Stimulated activated CD4-positive, alpha-beta T cell treated with anti-CD3 and anti-CD28 coated beads, Interleukin-12 subunit alpha, Interleukin-12 subunit beta, amount 100 ng/mL, for 24 hours (primary cell): ENCODE results near the gene AKR1E2.
A peak's percentile ranks its signal among the peaks of the same experiment; 100 is the strongest.

Experiments
- DNase-seq, 2 experiments: peaks; one replicate each; pipeline ENCODE4 v3.0.0-alpha.2; 2020; ENCODE audit warnings: low read depth in 2 of 2

Gene AKR1E2

GRCh38 chr10:4845766-4846165 lies 19.8 kb downstream of the AKR1E2 start:
- no peak for DNase-seq

GRCh38 chr10:4846775-4847174 lies 20.8 kb downstream of the AKR1E2 start:
- no peak for DNase-seq

DNA sequence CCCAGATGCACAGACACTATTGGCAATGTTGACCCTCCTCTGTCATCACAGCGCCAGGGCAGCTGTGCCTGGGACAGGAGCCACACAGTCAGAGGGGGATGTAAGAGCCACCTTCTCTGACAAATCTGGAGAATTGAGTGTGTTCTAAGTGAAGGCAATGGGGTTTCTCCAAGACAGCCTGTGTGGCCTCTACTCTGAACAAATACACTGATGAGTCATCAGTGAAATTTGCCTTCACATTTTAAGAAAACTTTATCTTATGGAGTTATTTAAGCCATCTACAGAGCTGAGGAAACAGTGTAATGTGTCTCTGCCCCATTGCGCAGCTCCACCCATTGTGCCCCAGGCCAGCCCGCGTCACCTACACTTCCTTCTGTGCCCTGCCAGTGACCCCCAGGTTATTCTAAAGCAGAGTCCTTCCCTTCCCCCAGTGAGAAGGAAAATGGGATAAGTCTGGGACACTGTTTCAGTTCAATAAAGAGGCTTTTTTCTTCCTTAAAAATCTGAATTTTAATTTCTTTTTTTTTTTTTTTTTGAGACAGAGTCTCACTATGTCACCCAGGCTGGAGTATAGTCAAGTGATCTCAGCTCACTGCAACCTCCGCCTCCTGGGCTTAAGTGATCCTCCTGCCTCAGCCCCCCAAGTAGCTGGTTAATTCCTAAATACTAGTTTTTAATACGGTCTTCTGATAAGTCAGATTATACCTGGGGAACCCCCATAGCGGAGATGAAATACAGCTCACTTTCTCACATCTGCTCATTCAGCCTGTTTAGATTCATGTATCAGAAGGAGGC lies 21.8 kb downstream of the AKR1E2 start:
- no peak for DNase-seq

- DNase-seq: no peak
Observed at GRCh38 chr10:4848356-4849041, 22.5 kb downstream of the AKR1E2 start.

DNA sequence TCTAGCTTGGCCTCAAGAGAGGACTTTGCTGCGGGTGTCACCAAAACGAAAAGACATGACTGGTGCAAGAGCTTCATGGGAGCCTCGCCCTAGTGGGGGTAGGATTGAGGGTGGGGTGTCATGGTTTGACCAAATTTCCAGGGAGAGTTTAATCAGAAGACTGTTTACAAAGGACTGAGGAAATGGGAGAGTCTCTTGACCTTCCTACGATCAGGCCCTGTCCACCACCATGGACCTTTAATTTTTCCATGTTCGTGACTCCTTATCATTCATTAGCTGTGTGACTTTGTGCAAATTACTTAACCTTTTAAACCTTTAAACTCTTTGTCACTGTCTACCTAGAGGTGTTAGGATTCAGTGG lies 23.0 kb downstream of the AKR1E2 start:
- DNase-seq: no peak

DNA sequence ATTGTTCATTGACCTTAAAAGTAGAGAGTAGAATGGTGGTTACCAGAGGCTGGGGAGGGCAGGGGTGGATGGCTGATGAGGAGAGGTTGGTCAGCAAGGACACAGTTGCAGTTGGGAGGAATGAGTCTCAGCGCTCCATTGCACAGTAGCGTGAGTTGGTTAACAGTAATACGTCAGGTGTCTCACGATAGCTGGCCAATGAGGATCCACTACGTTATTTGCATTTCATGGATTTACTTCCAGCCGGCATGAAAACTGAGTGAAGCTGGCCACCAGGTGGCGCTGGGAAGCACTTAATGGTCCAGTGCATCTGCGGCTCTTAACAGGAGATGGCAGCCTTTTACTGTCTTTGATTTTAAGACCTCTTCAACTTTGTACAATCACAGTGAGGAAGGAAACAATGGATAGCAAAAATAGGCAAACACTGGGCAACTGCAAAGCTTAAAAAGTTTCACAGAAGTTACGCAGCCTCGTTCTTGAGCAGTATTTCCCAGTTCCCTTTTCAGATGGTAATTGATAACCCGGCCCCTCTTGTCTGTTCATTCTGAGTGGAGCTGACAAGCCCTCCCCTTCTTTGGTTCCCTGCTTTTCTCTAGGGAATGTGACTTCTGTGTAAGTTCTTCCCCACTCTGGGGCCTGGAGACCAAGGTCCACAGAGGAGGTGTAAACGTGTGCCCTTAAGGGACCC lies 23.7 kb downstream of the AKR1E2 start:
- peak; percentile 73 to 86 for DNase-seq

- DNase-seq: no peak
Observed at GRCh38 chr10:4850397-4850796, 24.4 kb downstream of the AKR1E2 start.

GRCh38 chr10:4851176-4851575 lies 25.2 kb downstream of the AKR1E2 start:
- no peak for DNase-seq

DNA sequence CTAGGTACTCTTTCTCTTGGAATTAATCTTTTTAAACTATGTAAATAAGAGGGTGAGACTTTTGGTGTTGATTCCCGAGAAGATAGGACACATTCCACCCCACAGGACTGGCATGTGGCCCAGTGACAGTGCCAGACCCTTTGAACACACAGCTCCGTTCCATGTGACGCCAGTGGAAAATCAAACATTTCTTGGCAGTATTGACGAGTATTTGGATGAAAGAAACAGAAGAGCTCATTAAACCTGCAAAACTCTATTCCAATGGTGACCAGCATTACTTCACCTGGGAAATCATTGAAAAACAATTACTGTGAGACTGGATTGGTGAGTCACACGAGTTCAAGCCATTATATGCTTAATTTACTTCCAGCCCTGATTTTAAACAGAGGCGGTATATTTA lies 25.8 kb downstream of the AKR1E2 start:
- no peak for DNase-seq

DNA sequence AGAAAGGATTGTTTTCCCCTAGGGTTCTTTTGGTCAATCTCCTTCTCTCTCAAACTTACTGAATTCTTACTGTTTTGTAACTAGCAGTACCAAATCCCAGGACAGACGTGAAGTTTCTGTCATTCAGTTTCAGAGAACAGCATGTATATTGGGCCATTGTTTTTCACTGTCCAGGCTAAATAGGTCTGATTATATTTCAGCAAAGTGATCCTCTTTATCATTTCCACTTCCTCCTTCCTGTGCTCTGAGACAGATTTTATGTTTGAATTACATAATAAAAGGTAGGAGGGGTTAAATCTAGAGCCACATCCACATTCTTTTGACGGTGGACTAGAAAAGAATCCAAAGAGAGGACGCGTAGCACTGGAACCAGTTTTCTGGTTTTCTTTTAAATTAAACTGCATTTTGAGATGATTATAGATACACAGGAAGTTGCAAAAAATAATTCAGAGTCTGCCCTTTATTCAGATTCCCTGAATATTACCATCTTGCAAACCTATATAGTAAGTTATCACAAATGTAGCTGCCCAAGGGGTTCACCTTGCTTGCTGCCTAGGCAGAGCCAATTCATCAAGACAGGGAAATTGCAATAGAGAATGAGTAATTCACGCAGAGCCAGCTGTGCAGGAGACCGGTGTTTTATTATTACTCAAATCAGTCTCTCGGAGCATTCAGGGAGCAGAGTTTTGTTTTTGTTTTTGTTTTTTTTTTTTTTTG lies 40.1 kb downstream of the AKR1E2 start:
- DNase-seq: no peak

GRCh38 chr10:4867109-4867519 lies 41.1 kb downstream of the AKR1E2 start:
- no peak for DNase-seq

- no peak for DNase-seq
Observed at GRCh38 chr10:4867520-4868356, 41.7 kb downstream of the AKR1E2 start.

DNA sequence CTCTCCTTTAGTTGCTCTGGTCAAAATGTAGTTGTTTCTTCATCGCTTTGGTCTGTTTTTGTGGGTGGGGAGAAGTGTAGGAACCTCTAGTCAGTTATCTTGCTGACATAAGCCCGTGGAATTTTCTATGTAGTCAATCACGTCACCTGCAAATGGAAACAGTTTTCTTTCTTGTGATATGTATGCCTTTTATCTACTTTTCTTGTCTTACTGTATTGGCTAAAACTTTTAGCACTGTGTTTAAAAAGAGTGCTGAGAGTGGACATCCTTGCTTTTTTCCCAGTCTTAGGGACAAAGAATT lies 42.3 kb downstream of the AKR1E2 start:
- no peak for DNase-seq

DNA sequence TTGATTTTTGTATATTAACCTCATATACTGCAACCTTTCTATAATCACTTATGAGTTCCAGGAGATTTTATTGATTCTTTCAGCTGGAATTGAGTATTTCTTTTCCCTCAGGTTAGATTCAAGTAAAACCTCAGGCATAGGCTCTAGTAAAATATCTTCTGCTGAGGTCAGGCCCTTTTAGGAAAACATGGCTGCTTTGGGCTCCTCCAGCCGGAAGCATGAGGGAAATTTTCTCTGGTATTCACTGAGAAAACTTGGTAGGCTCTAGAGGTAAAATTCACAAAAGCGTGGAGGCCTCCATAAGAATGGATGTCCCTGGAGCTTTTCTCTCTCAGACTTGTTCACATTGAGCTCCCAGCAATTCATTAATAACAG lies 56.7 kb downstream of the AKR1E2 start:
- DNase-seq: no peak

GRCh38 chr10:4883079-4883739 lies 57.2 kb downstream of the AKR1E2 start:
- DNase-seq: no peak

DNA sequence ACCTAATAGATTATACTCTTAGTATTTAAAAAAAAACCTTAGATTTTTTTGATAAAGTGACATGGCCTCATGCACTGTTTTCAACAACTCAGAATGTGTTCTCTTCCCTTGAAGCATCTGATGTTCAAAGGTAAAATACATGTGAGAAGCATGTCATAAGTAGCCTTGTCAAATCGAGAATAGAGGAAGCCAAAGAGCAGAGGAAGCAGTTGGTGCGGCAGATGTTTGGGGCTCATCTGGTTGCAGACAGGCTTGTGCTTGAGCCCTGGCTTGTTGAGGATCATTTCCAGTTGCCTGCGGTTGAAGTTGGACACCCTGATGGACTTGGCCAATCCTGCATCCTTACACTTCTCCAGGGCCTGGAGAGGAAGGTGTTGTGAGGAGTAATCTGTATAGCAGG lies 59.2 kb downstream of the AKR1E2 start:
- DNase-seq: no peak

DNA sequence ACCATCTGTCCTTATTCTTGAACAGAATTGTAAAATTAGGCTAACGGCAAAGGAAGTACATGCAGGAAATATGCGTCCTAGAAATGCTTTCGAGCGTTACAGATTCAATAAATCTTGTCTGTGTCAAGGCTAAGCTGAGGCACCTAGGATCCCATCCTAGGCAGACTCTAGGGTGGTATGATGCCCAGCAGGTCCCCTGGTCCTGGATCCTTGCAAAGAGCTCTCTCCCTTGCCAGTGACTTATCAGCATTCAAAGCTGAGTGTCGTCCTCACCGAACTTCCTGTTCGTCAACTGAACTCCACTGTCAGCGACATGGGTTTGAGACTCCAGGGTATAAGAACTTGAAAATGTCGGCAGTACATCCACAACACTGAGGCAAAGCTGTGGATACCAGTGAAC lies 61.5 kb downstream of the AKR1E2 start:
- DNase-seq: no peak

DNA sequence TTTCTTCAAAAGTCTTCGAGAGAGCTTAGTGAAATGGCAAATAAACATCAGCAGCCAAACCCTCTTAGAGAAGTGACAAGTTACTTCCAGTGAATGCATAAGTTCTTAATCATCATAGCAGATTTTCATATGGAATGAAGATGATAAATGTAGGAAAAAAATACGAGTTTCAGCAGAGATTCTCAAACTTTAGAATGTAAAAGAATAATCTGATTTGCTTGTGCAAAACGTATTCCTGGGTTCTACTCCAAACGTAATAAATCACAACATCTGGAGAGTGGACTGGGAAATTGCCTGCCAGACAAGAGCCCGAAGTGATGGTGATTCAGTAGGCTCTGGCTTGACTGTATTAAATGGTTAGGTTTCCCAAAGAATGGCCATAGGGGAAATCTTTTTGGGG lies 62.2 kb downstream of the AKR1E2 start:
- no peak for DNase-seq

- no peak for DNase-seq
Observed at GRCh38 chr10:4889959-4890358, 64.0 kb downstream of the AKR1E2 start.

GRCh38 chr10:4892681-4893080 lies 66.7 kb downstream of the AKR1E2 start:
- DNase-seq: no peak

- no peak for DNase-seq
Observed at GRCh38 chr10:4894335-4894734, 68.3 kb downstream of the AKR1E2 start.
